Upper lobe of left lung (tissue), 4 donors: Measurements from ENCODE around the gene TMEM123.

Experiments used
- CTCF ChIP-seq, 6 experiments: fragments of 450-650 bp in 4 of 6; fragments of 200-600 bp in 2 of 6; sonication (generic) in 2 of 6; IDR thresholded peaks; one replicate each; pipeline ENCODE4 v1.5.1; 2016 to 2019; ENCODE audit warnings: antibody characterized with exemption in 6 of 6
- POLR2A ChIP-seq, 4 donors: fragments of 450-650 bp; IDR thresholded peaks; one replicate each; pipeline ENCODE4 v1.5.1; 2016 to 2017; ENCODE audit warnings: antibody characterized with exemption in 4 of 4, mild to moderate bottlenecking in 2 of 4

- no peak for TF ChIP-seq CTCF (IDR thresholded peaks at IDR 0.05)
- TF ChIP-seq POLR2A (IDR thresholded peaks at IDR 0.05) = no peak
Measured at GRCh38 chr11:102368472-102368871, 84.1 kb downstream of the TMEM123 start.
